Measurements from ENCODE around the gene FAM32A.

GRCh38 chr19:16180611-16181010 is 4.6 kb upstream of the FAM32A start:
- TF ChIP-seq POLR2A (IDR thresholded peaks at IDR 0.05) = no peak
- no peak for TF ChIP-seq CTCF (IDR thresholded peaks at IDR 0.05)
- TF ChIP-seq POLR2AphosphoS5 (IDR thresholded peaks at IDR 0.05) = no peak
- TF ChIP-seq EP300 (IDR thresholded peaks at IDR 0.05) = no peak
